NCI-H128 (cell line): ENCODE data around the gene TPCN1.
"Not testable (repeated sequence)": the region's sequence is repeated elsewhere in the genome, so short reads cannot be mapped to it uniquely, and the experiment has no call there.

ENCODE experiments used
- DNase-seq: peaks from one replicate; lab custom pipeline; 2025; ENCODE audit not compliant: unreplicated experiment; lab: John Stamatoyannopoulos, UW

Gene TPCN1

DNA sequence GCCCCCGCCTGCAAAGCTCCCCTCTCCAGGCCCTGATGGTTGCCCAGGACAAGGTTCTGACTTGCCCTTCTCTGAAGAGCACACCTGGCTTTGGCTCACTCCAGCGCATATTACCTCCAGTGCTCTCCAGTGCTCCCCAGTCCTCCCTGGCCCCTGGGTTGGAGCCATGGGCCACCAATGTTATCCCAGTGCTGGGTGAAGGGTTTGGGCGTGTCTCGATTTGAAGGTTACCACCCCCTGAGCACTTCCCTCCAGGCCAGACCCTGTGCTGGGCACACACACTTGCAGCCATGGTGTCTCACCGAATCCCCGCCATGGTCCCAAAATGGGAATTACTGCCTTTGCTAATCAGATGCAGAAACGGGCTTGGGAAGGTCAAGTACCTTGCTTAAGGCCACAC, 24.7 kb upstream of the TPCN1 start:
- DNase-seq, result no peak

DNA sequence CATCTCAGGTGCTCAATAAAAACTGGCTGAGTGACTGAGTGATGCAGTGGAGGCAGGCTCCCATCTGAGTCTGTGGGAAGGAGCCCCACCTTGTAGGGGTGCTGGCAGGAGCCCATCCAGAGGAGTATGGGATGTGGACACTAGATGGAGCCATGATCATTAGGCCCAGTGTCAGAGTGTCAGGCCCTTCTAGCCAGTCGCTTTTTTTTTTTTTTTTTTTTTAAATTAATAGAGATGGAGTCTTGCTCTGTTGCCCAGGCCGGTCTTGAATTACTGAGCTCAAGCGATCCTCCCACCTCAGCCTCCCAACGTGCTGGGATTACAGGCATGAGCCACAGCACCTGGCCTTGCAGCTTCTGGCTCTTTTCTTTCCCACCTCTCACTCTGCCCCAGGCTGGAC, 24.3 kb upstream of the TPCN1 start:
- DNase-seq, result no peak

DNA sequence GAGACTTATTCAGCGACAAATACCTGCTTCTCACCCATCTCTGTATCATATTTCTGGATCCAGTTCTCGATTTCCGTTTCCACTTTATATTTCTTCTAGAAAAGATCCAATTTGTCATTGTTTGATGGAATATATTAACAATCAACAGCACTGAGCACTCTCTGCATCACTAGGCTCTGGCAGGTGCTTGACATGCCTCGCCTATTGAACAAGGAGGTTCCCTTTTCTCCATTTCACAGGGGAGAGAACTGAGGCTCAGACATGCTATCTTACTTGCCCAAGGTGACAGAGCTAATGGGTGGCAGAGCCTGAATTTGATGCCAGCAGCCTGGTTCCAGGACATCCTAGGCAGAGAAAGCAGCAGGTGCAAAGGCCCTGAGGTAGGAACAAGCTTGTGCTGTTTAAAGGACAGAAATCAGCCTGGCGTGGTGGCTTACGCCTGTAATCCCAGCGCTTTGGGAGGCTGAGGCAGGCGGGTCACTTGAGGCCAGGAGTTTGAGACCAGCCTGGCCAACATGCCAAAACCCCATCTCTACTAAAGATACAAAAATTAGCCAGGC, 23.7 kb upstream of the TPCN1 start:
- DNase-seq, result no peak

DNA sequence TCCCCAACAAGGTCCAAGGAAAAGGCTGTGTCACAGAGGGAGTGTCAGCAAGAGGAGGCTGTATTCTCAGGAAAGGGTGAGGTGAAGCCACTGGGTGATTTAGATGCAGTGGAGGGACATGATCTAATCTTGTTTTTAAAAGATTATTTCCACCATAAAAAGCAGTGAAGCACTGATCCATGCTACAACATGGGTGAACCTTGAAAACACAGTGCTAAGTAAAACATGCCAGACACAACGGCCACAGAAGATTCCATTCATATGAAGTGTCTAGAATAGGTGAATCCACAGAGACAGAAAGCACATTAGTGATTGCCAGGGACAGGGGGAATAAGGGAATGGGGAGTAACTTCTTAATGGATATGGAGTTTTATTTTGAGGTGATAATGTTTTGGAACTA, 23.0 kb upstream of the TPCN1 start:
- DNase-seq, result no peak

DNA sequence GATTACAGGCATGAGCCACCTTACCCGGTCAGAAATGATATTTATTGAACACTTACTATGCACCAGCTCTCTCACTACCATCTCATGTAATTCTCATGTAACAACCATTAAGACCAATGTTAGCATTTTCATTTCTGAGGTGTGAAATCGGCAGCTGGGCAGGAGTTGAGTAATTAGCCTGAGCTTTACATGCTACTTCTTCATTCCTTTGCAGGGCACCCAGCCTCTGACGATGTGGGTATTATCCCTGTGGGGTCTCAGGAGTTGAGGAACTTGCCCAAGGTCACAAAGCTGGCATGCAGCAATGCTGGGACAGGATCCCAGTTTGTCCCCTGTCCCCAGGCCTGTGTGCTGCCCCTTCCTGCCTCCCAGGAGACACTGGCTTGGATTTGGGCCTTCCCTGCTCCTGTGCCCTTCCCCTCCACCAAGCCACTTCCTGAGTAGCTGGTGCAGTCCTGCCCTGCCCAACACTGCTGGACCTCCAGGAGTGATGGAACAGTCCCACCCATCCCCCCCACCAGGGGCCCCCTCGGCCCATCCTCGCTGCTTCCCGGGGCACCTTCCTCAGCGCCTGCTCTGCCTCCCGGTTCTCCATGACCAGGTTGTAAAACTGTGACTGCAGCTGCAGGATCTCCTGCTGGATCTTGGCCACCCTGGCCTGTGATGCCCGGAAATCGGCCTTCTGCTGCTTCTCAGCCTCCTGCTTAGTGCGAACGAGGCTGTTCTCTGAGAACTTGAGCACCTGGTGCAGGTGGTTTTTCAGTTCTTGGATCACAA, 21.1 kb upstream of the TPCN1 start:
- no peak for DNase-seq

DNA sequence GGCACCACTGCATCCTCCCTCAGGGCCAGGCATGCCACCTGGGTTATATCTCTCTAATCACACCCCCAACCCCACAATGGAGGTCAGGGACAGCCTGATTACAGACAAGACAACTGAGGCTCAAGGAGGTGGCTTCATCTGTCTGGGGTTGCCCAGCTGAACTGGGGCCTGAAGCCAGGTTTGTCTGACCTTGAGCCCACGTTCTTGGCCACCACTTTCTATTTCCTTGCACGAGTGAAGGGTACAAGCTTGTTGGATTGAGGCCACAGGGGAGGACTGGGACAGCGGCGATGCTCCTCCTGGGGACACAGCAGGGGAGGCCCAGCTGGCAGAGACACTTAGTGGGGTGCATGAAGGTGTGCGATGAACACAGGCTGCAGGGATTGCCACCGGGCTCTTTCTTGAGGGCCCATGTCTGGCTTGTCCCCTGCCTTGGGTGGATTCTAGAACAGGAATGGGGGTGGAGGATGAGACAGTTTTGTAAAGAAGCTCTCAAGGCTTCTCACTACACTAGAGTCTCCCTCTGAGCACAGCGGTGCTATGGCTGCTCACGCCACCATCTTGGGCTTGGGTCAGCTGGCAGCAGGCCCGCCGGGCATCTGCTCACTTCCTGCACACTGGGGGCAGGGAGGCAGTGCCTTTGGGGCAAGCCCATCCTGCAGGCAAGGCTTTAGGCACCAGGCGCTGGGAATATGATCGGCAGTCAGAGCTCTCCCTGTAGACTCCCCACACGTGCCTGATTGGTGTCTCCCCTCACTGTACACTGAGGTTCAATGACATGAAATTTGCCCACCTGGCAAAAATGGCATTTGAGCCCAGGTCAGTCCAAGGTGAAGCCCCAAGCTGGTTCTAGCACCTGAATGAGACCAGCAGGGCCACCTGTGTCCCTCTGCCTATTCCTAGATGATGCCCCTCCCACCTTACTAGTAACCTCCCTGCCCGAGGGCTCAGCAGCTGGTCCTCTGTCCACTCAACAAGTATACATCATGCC, 19.8 kb upstream of the TPCN1 start:
- no peak for DNase-seq

DNA sequence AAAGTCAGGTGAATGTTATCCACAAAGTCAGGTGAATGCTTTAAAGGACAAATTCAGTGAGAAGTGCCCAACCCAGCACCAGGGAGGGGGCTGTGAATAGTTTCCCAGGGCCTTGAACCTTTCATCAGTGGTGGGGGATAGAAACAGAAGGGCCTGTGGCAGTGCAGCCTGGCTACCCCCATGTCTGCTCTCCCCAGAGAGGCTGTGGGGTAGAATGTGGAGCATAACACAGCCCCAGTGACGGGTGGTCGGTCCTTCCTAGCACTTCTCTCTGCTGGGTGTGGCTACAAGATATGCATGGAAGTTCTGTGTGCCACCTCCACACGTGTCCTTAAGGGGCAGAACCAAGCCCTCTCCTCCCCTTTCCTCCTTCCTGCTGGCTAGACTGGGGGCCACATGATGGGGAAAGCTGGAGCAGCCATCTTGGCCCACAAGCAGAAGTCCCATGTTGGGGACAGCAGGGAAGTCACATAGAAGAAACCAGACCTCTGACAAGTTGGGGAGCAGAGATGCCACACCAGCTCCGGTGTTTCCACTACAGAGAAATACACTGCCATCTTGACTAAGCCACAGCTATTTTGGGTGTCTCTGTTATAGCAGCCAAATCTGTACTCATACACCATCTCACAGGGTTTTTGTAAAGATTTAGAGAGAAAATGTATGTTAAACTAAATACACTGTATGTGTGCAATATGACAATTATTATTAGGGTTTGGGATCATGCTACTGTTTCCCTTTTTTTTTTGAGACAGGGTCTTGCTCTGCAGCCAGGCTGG, 18.8 kb upstream of the TPCN1 start:
- DNase-seq, result no peak

DNA sequence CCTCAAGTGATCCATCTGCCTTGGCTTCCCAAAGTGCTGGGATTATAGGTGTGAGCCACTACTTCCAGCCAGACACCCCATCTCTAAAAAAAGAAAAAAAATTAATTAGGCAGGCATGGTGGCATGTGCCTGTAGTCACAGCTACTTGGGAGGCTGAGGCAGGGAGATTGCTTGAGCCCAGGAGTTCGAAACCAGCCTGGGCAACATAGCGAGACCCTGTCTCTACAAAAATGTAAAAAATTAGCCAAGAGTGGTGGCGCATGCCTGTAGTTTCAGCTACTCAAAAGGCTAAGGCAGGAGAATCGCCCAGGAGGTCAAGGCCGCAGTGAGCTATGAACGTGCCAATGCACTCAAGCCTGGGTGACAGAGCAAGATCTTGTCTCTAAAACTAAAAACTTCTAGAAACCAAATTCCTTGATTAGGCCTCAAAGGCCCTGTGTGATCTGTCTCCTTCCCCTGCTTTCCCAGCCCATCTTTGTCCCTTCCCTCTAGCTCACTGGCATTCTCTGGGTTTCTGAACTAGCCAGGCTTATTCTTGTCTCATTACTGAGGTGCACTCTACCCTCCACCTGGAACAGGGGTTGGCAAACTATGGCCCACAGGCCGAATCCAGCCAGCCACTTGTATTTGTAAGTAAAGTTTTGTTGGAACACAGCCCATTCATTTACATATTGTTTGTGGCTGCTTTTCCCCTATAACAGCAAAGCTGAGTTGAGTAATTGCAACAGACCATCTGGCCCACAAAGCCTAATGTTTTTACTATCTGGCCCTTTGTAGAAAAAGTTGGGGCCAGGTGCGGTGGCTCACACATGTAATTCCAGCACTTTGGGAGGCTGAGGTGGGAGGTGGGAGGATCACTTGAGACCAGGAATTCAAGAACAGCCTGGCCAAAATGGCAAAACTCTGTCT, 17.2 kb upstream of the TPCN1 start:
- DNase-seq, result no peak

DNA sequence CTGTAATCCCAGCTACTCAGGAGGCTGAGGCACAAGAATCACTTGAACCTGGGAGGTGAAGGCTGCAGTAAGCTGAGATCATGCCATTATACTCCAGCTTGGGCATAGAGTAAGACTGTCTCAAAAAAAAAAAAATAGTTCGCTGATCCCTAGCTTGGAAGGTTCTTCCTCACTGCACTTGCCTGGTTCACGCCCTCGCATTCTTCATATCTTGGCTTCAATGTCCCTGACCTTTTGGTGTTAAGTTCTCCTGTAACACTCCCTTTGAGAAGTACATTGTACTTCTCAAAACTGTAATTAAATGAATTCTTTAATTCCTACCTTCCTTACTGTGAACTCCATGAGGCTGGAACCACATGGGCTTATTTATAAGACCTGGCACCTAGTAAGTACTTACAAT, 16.5 kb upstream of the TPCN1 start:
- DNase-seq, result no peak

DNA sequence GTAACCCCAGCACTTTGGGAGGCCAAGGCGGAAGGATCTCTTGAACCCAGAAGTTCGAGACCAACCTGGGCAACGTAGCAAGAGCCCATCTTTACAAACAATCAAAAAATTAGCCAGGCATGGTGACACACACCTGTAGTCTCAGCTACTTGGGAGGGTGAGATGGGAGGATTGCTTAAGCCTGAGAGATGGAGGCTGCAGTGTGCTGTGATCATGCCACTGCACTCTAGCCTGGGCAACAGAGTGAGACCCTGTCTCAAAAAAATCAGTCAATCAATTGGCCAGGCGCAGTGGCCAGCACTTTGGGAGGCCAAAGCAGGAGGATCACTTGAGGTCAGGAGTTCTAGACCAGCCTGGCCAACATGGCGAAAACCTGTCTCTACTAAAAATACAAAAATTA, 14.5 kb upstream of the TPCN1 start:
- not testable (repeated sequence) for DNase-seq

DNA sequence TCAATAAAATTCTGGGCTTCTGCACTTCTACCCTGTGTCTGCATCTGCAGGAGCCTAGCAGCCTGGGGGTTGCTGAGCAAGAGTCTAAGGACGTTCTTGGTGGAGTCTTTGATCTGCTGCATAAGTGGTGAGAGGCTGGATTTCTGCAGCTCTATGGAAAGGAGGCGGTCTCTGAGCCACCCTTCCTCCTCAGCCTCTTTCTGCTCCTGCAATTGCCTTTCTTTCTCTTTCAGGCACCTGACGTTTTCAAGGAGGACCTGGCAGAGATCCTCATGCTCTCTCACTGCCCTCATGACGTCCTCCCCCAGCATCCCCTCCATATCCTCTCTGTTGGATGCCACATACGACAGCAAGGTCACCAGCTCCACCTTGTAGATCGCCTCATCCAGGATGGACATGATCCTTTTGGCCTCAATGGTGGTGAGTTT, 13.6 kb upstream of the TPCN1 start:
- DNase-seq, result no peak

DNA sequence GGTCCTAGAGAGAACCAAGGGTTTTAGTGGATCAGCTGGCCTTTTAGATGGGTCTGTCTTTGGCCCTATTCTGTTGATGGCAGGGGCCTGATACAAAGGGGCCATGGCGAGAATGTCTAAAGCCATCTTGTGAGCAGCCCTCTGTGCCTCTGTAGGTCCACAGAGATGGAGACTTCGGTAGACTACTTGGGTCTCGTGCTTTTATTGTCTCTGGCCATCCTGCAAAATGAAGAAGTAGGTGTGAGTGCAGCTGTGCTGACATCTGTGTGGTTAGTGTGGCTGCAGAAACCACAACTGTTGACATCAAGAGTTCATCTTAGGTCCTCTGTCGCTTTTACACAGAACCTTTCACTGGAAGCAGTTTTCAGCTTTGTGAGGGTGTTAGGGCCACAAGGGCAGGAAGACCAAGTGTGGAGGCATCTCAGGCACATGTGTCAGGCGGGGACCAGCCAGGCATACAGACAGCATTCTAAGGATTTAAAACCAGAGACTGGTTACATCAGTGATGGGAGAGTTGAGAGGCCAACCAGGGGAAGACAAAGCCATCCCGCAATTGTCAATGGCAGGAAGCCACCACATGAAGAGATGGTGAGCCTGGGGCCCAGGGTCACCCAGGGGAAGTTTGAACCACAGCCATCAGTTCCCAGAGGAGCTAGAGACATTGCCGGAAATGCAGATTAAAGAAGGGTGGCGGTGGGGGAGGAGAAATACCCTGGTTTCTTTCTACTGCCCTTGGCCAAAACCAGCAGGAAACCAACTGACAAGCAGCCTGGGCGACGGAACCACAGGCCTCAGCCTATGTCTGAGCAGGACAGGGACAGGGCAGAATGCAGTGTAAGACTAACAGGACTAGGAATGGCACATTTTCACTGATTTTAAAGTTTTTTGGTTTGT, 13.0 kb upstream of the TPCN1 start:
- no peak for DNase-seq

DNA sequence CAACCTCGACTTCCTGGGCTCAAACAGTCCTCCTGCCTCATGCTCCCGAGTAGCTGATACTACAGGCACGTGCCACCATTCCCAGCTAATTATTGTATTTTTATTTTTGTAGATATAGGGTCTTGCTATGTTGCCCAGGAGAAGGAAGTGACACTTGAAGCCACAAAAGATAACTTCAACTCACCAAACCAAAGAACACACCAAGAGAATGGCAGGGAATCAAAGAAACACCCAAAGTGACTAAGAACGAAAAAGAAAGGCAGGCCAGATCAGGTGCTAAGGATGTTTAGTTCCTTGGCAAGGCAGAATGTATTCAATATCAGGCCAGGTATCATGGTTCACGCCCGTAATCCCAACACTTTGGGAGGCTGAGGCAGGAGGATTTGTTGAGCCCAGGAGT, 10.1 kb upstream of the TPCN1 start:
- no peak for DNase-seq

DNA sequence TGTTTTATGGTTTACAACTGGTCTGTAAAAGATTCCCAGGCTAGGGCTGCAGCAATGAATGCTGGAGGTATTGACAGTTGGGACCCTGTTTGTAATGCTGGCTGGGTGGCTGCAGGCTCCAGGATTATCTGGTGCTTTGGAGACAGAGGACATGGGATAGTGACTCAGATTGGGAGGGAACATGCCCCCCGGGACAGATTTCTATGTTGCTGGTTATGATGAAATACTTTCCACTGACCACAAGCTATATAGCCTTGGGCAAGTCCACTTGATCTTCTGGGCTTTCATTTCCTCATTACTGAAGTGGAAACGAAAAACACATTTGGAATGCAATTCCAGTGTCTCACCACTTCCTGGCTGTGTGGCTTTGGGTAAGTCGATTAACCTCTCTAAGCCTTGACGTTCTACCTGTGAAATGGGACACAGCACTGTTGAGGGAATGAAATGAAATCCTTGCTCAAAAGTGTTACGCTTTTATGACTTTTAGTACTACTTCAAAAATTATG, 6.3 kb upstream of the TPCN1 start:
- no peak for DNase-seq

DNA sequence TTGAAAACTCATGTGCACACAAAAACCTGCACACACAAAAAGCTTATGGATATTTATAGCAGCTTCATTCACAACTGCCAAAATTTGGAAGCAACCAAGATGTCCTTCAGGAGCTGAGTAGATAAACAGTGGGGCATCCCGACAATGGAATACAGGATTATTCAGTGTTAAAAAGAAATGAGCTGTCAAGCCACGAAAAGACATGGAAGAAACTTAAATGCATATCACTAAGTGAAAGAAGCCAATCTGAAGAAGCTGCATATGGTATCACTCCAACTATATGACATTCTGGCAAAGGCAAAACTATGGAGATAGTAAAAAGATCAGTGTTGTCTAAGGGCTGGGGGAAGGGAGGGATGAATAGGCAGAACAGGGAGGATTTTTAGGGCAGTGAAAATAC, 5.2 kb upstream of the TPCN1 start:
- no peak for DNase-seq

DNA sequence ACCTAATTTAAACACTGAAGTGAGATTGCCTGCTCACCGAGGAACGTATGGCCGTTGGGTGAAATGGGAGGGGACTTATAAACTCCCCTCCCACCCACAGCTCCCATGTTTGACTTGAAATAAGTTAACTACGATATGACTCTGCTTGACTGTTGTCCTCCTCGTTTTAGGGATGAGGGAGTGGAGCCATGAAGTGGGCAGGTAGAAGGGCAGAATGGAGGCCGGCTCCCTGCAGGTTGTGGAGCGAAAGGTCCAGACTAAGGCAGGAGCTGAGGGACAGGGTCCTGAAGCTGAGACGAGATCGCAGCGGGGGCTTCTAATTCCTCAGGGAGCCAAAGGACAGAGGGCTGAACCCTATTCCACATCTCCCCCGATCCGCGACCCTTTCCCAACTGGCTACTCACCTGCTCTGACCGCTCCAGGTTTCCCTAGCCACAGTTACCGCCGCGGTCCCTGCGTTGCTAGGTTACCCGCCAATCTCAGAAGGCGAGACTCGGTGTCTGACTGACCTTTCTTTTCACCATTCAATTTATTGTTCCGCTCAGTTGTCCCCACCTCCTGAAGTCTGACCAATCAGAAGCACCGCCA, 577 bp upstream of the TPCN1 start:
- no peak for DNase-seq

DNA sequence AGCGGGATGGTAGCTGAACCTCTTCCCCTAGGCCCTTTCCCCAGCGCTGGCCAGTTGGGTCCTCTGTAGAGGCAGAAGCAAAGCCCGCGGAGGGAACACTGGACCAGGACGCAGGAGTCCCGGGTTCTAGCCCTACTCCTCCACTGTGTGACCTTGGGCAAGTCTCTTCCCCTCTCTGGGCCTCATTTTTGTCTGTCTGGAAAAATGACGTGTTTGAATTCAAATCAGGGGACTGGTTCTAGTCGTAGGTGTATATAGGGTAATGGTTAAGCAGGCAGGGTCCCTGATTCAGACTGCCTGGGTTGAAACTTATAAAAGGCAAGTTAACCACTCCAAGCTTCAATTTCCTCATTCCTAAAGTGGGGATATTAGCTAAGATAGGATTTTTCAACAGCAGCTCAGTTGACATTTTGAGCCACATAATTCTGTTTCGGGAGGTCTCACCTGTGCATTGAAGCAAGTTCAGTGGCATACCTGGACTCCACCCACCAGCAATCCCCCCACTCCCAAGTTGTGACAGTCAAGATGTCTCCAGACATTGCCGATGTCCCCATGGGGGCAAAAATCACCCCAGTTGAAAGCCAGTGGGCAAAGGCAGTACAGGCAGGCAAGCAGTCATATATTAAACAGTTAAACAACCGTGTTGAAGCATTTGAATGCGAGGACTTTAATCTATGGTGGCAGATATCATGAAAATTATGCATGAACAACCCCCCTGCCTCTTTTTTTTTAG, 899 bp downstream of the TPCN1 start:
- DNase-seq, result no peak
